ENCODE measurements around the gene FAM83G.
"Not testable (repeated sequence)": the region's sequence is repeated elsewhere in the genome, so short reads cannot be mapped to it uniquely, and the experiment has no call there.

Gene FAM83G, protein sequence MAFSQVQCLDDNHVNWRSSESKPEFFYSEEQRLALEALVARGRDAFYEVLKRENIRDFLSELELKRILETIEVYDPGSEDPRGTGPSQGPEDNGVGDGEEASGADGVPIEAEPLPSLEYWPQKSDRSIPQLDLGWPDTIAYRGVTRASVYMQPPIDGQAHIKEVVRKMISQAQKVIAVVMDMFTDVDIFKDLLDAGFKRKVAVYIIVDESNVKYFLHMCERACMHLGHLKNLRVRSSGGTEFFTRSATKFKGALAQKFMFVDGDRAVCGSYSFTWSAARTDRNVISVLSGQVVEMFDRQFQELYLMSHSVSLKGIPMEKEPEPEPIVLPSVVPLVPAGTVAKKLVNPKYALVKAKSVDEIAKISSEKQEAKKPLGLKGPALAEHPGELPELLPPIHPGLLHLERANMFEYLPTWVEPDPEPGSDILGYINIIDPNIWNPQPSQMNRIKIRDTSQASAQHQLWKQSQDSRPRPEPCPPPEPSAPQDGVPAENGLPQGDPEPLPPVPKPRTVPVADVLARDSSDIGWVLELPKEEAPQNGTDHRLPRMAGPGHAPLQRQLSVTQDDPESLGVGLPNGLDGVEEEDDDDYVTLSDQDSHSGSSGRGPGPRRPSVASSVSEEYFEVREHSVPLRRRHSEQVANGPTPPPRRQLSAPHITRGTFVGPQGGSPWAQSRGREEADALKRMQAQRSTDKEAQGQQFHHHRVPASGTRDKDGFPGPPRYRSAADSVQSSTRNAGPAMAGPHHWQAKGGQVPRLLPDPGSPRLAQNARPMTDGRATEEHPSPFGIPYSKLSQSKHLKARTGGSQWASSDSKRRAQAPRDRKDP

DNA sequence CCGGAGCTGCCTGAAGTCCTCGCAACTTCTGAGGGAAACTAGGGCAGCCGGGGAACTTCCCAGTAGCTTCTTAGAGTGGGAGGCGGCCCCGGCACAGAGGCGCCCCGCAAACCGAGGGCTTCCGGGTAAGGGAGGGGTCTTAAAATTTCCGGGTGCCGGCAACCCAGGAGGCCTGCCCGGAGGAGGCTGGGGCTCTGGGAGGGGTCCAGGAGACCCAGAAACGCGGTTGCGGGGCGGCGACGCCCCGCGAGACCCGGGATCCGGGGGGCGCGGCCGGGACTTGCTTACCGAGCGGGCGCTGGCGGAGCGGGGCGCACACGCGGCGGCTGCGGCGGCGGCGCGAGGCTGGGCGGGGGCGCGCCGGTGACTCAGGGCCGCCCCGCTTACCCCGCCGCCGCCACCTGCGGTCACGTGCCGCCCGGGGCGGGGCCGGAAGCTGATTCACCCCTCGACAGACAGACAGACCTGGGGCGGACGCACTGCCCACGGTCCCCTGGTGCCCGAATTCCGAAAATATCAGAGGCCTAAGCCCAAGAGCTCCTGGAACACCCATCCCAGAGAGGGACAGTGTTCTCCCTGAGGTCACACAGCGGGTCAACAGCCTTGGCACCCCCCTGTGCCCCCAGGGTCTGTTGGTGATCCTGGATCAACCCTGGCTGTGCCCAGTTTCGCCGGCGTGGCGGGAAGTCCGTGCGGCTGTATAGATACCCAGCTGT lies at the start of gene FAM83G:
Gene FAM83G (minus strand): TSS at position 344 of the 716 bp plus-strand sequence. CDS start 723 bp downstream, outside the sequence.
- peak; percentile 63 to 89 (median 82) for DNase-seq

DNA sequence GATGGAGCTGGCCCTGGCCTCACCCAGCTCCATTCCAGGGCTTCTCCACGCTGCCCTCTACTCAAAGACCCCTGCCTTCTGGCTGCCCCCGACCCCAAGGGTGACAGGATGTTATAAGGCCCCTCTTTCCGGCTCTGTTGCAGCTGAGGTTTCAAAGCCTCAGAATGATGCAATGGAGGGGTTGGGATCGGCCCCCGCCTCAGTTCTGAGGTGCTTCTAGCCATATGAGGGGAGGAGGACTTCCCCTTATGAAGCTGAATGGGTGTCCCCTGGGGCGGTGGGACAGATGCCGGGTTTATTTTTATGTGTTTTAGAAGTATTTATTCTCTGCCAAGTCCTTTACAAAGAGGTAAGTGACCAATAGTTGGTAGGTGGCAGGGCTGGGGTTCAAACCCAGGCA lies 44.3 kb upstream of the FAM83G start:
- DNase-seq, result not testable (repeated sequence)

DNA sequence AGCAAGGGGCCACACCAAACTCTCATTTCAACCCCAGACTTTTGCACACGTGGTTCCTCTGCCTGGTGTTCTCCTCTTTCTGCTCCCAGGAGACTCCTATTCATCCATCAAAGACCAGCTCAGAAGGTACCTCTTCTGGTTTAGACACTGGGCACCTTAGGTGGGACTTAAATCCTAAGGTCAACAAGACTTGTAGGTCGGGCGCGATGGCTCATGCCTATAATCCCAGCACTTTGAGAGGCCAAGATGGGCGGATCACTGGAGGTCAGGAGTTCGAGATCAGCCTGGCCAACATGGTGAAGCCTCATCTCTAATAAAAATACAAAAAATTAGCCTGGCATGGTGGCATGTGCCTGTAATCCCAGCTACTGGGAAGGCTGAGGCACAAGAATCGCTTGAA lies 42.9 kb upstream of the FAM83G start:
- not testable (repeated sequence) for DNase-seq

DNA sequence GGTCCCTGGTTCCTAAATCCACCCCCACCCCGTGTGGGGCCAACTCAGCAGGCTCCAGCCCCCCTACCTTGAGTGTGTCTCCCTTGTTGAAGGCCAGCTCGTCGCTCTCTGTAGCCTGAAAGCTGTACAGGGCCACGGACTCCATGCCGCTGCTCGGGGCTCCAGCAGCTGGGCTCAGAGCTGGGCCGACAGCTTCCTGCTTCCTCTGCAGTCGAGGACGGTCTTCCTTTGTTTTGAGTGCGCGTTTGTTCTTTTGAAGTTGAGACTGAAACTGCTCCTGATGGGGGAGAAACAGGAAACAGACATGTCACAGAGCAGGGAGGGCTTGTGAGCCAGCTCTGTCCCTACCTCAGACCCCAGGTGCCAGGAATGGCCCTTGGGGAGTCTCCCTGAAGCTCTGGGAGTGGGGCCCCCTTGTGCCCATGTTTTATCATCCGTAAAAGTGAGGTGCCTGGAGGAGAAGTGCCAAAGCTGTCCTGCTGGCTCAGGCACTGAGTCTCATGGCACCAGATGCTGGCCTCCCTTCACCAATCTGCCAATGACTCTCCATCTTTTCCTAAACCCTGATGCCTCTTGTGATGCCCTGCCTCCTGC lies 42.3 kb upstream of the FAM83G start, which contains the start of gene GRAP:
Gene GRAP (minus strand): TSS at position 176 of the 594 bp plus-strand sequence. CDS start 31 bp downstream, at position 145.
- not testable (repeated sequence) for DNase-seq

DNA sequence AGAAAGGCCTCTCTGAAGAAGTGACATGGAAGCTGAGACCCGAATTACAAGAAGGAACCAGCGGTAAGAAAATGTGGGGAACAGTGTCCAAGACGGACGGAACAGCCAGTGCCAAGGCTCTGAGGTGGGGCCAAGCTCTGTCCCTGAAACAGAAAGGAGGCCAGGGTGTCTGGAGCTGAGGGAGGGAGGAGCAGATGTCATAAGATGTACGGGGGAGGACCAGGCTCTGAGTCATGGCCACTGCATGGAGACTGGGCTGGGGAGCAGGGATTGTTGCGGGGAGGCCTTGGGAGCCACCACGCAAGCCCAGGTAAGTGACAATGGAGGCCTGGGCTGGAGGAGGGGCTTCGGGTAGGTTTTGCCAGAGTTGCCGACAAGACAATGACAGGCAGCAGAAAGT lies 40.1 kb upstream of the FAM83G start:
- not testable (repeated sequence) for DNase-seq

DNA sequence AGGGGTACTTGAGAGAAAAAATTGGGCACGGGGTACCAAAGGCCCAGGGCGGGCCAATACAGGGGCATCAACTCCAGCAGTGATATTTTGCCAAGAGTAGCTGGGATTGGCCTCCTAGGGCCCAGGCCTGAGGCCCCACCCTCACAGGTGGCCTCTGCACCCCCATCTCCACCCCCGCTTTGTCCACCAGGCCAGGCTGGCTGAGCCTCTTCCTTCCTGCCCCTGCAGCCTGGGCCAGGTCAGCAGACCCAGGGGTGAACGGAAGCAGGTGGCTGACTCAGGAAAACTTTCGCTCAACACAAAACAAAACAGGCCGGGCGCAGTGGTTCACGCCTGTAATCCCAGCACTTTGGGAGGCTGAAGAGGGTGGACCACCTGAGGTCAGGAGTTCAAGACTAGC lies 38.5 kb upstream of the FAM83G start:
- DNase-seq, result not testable (repeated sequence)

DNA sequence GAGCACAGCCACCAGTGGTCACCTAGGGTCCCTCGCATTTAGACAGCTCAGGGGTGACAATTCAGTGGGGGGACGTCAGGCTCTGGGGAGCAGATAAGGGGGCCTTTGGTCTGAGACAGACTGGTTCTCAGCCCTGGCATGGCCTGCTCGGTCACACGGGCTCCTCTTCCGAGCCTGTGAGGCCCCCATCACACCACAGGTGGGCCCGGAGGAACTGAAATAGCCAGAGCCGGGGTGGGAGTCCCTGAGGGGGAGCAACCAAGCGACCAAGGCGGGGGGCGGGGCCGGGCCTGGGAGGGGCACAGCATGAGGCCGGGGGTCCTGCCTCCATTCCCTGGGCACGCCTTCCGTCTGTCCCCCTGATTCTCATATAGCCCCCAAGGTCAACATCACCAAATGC lies 37.8 kb upstream of the FAM83G start:
- not testable (repeated sequence) for DNase-seq

DNA sequence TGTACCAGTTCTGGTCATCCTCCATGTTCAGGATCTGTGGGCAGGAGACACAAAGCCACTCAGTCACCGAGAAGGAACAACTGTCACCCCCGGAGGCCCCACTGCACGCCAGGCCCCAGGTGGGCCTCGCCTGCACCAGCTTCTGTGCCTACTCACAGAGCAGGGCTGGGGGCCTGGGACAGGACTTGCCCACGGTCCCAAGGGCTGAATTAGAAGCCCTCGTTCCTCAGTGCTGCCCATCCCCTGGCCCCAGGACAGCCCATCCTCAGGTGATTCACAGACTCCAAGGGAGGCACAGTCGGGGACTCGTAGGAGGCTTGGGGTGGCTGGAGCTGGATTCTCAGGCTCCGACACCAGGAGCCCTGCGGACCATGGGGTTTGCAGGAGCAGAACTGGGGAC lies 37.3 kb upstream of the FAM83G start:
- not testable (repeated sequence) for DNase-seq

DNA sequence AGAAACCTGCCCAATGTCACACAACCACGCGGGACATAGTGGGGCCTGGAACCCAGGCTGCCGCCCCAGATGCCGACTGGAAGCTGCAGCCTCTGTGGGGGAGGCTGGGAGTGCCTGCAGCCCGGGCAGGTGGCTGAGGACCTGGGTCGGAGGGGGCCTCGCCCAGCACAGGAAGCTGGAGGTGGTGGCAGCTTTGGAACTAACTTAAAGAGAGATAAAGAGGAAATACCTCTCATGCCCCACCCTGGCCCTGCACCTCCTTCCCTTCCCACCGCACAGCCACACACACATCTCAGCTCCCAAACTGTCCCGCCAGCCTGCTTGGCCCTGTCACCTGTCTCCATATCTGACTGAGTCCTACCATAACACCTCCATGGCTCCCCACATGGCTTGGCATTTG lies 35.8 kb upstream of the FAM83G start:
- DNase-seq, result not testable (repeated sequence)

DNA sequence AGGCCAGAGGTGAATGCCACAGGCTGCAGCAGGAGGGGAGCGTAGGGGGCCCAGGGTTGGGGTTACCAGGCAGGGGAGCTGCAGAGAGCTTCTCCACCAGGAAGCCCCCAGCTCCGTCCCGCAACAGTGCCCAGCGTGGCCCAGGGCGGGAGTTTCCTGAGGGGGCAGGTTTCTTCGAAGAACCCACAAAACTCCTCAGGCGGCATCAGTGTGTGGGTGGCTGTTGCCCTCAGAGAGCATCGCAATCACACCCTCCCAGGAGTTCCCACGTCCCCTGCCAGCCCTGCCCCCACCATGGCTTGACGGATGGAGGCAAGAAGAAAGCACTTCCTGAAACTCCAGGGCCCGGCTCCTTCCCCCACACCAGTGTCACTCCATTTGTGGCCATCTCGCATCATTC lies 34.2 kb upstream of the FAM83G start:
- DNase-seq, result not testable (repeated sequence)

DNA sequence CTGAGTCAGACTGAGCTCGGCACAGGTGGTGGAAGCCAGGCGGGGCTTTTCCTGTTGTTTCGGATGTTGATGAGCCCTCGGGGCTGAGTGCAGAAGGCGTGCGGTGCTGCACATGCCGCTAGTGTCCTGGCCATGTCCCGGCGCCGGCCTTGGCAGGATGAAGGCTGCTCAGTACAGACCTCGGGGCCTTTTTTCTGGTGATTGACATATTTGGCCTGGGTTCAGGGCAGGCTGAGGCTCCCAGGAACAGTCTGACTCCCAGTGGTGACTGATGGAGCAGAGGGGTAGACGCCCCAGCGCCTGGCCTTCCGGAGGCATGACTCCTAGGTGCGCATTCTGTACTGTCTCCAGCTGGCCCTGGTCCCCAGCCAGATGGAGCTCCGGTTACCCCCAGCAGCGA lies 33.4 kb upstream of the FAM83G start:
- DNase-seq, result not testable (repeated sequence)

DNA sequence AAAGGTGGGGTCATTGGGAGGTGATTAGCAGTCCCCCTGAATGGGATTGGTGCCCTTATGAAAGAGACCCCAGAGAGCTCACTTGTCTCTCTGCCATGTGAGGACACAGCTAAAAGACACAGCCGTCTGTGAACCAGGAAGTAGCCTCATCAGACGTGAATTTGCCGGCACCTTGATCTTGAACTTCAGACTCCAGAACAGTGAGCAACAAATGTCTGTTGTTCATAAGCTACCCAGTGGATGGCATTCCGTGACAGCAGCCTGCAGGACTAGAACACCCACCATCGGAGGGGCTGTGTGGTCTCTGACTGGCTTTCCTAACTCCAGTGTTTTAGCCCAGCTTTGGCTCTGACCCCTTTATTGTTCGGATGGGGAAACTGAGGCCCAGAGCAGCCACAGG lies 33.0 kb upstream of the FAM83G start:
- not testable (repeated sequence) for DNase-seq

DNA sequence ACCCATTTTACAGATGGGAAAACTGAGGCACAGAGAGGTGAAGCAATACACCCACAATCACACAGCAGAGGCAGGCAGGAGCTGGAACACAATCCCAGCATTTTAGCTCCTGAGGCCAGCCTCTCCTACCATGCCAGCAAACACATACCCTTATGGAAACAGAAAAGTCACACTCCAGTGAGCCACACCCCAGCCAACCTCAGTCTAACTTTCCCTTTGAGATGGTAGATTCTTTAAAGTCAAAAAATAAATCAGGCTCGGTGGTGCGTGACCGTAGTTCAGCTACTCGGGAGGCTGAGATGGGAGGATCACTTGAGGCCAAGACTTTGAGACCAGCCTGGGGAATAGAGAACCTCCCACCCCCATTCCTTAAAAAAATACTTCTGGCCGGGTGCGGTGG lies 31.6 kb upstream of the FAM83G start:
- DNase-seq, result not testable (repeated sequence)

DNA sequence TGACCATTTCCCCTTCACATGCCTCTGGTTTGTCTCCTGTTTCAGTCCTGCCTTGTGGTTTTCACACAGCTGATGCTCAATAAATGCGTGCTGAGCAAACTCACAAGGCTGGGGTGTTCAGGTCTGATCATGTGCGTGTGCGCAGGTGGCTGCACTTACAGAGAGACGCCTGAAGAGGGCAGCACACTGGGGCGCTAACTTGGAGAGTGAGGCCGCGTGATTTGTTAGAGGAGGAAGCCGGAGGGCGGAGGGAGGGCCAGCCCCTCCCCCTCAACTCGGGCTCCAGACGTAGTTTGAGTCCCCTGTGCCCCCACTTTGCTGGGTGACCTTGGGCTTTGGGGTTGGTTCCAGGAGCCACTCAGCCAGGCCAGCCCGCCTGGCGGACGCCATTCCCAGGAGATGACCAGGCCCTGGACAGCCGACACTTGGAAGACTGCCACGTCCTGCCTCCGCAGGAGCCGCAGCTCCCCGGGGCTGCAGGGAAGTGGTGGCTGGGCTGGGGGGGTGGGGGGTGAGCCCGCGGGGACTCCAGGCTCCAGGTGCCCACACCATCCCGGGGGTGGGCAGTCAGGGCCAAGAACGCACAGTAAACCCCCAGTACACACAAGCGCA lies 27.9 kb upstream of the FAM83G start:
- DNase-seq, result not testable (repeated sequence)

DNA sequence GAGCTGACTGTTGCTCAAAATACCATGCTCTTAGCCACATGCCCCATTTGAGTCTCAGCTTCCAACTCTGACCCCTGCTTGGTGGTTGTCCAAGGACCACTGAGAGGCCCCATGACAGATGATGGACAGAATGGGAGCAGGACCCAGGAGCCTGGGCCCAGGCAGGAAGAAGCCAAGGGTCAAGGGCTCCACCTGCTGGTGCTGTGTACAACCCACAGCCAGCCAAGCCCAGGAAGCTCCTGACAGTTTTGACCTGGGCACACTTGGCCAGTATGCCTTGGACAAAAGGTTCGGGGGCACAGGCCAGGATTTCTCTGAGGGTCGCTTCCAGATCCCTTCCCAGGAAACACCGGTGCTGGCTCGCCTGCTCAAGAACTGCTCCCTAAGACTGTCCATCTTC lies 27.2 kb upstream of the FAM83G start:
- not testable (repeated sequence) for DNase-seq

DNA sequence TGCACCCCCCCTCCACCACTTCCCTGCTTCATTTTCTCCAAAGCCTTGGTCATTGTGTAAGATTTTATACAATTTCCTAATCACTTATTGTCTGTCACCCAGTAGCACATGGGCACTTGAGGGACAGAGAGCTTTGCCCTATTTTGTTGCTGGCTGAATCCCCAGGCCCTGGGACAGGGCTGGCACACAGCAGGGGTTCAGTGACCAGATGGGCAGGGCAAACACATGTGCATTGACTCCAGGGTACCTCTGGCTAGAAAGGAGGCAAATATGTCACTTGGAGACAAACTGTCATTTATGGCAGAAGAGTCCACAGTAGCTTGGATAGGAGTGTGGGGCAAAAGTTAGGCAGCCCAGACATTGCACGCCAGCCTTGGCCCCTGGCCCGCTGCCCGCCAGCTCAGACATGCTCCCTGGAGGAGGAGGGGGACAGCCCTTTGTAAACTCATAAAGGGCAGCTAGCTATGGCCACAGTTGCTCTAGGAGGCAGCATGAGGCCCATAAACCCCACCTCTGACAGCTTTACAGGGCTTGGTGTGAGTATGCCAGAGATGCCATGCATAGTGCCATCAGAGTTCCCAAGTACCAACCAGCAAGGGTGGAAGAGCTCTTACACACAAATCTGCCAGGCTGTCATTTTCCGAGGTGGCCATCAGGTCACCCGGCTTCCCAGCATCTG lies 26.3 kb upstream of the FAM83G start:
- not testable (repeated sequence) for DNase-seq

DNA sequence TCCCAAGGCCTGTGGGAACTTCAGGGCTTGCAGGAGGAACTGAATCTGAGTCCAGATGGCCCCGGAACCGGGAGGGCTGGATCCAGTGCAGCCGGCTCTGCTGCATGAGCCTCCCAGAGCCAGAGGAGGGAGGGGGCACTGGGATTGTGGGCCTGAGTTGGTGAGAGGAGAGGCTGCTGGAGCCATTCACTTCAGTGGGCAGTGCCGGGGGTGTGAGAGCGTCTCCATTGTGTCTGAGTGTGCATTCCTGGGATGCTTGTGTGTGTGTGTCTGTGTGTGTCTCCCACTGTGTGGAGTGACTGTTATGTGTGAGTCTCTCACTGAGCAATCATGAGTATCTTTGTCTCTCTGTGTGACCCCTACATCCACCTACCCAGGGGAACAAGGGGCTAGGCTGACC lies 25.2 kb upstream of the FAM83G start:
- DNase-seq, result not testable (repeated sequence)

DNA sequence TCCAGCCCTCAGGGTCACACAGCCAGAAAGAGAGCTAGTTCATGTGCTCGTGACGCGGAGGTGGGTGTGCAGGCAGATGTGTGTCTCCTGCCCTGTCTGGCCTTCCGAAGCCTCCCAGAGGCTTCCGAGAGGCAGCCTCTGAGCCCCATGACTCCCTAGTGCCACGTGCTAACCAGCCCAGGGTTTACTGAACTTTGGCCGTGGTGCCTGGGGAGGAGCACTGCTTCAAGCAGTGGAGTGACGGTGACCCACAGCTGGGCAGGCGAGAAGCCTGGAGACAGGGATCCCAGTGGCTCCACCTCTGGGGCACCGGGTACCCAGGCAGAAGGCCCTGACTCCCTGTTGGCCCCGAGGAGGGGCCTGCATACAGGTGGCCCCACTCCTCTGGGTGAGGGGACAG lies 24.1 kb upstream of the FAM83G start:
- not testable (repeated sequence) for DNase-seq

DNA sequence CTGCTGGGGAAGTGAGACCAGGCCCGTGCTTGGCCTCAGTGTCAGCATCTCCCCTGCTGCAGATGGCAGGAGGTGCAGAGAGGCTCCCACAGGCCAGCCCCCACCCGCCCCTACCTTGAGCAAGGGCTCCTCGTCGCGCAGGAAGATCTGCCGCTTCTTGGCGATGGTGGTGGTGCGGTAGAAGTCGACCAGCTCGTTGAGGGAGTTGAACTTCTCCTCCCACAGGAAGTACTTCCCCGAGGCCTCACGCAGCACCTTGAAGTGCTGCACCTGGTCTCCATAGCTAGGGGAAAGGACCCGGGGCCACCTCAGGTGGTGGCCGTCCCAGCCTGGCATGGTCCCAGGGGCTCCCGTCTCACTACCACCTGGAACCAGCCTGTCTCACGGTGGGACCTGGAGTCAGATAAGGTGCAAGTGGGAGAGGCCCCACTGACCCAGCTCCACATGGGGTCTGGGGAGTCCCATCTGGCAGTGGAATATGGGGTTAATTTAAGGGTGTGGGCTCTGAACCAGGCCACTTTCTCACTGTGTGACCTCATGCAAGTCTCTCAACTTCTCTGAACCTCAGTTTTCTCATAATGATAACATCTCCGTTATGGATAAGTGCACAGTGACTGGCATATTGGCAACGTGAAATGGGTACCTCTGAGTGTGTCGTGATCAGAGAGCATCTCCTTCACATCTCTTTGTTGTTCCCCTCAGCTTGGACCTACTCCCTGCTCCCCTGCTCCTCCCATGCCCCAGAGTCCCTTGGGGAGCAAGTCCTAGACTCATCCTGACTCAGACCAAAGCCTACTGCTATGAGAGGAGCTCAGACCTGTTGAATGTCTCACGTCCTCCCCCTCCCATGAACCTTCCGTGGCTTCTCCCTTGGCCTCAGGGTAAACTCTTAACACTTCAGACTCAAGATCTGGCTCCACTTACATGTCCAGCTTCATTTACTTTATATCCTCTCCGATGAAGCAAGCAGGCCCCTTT lies 19.8 kb upstream of the FAM83G start:
- DNase-seq, result no peak

Data from suppressor macrophage treated with lipopolysaccharide for 1 hour (primary cell).